GOT3 (cell line): Measurements from ENCODE around the gene FBLN2.

Experiments used
- DNase-seq: peaks from one replicate; lab custom pipeline; 2025; ENCODE audit warnings: mixed read lengths; lab: John Stamatoyannopoulos, UW

The FBLN2 gene

DNA sequence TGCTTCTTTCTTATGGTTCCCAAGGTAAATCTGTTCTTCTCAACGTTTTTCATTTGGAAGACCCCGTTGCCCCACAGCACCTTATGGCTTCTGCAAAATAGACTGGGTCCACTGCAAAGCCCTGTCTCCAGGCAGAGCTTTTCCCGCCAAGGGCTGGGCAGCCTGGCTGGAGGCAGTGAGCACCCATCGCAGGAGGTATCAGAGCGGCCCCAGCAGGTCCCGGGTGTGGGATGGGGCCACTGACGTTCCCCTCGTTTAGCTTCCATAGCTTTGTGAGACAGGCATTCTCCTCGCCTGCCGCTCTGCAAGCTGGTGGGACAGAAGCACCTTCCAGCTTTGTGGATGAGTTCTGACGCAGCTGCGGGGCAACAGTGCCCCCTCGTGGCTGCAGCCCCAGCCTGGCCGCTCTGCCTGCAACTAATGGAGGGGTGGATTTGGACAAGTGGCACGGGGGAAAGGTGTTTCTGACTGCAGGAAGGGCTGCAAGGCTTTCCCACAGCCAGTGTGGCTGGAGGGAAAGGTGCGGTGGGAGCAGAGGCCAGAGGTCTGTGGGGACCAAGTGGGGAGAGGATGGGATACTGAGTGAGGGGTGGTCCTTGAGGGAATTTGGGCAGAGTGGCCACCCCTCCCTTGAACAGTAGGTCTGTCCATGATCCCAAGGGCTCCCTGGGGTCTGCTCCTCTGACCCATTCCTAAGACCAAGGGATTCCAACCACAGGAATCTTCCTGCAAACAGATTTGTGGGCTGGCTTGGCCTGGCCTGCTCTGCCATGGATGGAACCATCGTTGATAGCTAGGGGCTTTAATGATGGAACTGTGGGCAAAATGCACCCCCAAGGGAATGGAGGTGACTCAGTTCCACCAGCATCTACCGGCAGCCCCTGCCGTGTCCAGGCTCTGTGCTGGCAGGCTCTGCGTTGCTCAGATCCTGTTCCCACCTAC lies 99.4 kb downstream of the FBLN2 start:
- peak; percentile 55 for DNase-seq

DNA sequence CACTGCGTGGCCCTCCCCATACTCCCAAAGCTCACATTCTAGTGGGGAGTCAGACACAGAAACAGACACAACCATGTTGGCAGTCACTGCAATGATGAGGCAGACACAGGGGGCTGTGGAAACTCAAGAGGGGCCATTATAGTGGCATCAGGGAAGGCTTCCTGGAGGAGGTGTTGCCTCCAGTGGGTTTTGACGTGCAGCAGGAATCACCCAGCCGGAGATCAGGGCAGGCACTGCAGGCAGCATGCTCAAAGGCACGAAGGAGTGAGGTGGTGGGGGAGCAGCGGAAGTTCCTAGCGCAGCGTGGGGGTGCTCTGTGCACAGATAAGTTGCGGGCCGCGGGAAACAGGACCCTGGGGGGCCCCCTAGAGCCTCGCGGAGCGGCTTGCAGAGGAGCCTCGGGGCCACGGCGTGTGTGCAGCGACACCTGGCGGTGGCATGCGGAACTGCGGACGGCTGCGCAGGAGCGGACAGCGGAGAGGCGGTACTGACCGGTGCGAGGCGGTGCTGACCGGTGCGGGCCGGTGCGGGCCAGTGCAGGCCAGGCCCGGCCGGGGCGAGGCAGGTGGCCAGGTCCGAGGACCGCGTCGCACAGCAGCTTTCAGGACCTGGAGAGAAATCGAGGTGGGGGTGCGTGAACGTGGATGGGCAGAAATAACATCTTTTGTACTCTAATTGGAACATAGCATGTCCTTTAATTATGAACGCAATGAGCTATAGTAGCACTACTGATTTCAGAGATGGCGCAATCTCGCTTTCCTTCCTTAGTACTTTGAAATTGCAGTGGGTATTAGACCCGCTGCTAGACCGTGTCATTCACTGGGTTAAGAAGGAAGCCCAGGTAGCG lies 101.5 kb downstream of the FBLN2 start:
- DNase-seq, result peak; percentile 46

- DNase-seq, result no peak
Observed at GRCh38 chr3:13651057-13651400, 102.1 kb downstream of the FBLN2 start.

- DNase-seq, result no peak
Observed at GRCh38 chr3:13651775-13652428, 103.0 kb downstream of the FBLN2 start.

GRCh38 chr3:13652728-13653127 lies 103.8 kb downstream of the FBLN2 start:
- no peak for DNase-seq

GRCh38 chr3:13653631-13654279 lies 104.8 kb downstream of the FBLN2 start:
- no peak for DNase-seq

GRCh38 chr3:13654330-13655060 lies 105.6 kb downstream of the FBLN2 start:
- no peak for DNase-seq

GRCh38 chr3:13655061-13655913 lies 106.4 kb downstream of the FBLN2 start:
- no peak for DNase-seq

GRCh38 chr3:13656584-13657301 lies 107.8 kb downstream of the FBLN2 start:
- DNase-seq, result no peak

DNA sequence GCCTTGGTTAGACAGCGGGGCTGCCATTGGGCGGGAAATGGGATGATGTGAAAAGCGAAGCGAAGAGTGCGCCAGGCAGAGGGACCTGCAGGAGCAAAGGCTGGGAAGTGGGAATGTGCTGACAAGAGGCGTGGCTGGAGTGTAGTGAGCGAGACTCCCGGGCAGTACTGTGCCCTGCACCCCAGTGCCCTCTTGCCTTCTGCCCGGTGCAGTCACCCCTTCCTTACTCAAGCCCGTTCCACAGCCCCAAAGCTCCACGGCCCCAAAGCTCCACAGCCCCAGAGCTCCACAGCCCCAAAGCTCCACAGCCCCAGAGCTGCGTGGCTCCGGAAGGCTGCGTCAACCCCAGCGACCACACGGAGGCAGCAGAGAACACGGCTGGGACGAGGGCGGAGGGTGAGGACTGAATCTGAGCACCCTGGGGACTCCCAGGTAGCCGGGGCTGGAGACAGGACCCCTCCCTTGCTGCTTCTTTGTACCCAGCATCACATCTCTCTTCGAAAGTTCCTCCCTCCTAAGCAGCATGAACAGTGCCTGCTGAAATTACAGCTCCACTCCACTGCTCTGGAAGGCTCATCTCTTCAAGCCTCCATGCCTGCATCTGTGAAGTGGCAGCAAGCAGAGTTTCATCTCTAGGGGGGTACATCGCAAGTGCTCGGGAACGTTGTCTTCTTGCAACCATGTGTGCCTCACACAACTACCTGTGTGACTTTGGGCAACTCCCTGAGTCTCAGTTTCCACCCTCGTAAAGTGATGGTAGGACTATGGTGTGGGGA lies 108.9 kb downstream of the FBLN2 start:
- no peak for DNase-seq

DNA sequence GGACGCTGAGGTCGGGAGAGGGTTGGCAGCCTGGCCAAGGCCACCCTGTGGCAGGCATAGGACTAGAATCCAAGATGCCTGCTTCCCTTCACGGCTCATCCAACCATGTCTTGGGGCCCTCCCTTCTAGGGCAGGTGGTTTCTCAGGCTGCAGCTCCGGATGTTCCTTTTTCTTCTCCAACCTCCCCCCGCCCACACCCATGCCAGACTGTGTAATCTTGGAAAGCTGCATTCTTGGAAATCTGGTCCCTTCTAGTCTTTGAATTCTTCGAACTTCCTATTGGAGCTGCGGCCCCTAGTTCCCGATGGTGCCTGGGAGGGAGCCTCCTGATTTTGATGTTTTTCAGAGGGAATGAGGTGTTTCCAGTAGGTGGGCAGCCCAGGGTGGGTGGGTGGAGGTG lies 109.8 kb downstream of the FBLN2 start:
- no peak for DNase-seq

- no peak for DNase-seq
Observed at GRCh38 chr3:13659221-13659969, 110.5 kb downstream of the FBLN2 start.

DNA sequence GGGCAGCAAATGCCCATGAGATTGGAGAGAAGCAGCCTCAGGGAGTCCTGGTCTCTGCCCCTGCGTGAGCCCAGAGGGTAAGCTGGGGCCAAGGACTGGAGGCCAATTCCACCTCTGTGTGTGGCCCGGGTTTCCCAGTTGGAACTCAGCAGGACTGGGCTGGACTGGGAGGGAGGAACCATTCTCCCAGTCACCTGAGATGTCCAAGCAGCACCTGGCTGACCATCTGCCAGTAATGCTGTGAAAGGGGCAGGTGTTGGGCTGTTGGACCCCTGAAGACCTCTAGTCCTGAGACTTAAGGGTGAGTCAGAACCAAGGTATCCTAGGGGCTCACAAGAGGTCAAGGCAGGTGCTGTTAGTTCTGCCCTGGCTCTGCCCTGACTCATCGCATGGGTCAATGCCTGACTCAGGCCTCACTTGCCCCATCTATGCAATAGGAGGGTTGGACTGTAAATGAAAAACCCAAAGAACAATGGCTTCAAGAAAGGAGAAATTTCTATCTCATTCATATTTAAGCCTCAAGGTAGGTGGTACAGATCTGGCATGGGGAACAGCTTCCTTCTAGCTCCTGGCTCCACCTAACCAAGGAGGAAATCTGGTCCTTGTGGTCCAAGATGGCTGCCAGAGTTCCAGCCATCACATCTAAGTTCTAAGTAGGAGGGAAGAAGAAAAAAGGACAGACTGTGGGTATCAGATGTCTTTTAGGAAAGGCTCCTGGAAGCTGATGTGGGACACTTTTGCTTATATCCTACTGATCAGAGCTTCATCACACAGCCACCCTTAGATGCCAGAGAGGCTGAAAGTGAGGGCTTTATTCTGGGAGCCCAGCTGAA lies 111.3 kb downstream of the FBLN2 start:
- no peak for DNase-seq

DNA sequence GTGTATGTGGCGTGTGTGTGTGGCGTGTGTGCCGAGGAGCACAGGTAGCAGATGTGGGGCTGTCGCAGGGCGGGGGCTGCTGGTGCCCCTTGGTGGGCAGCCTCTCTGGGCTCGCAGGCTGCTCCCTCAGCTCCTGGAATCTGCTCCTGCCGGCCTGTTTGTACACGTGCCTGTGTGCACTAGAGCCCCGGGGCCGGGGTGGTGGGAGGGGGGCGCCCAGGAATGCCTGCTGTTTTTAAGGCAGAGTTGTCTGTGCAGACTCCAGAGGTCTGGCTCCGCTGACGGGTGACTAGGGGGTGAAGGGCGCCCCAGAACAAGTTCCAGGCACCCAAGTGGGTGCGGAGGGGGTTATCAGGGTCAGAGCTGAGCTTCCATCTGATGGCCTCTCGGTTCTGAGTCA lies 112.2 kb downstream of the FBLN2 start:
- DNase-seq, result no peak

GRCh38 chr3:13662238-13662847 lies 113.4 kb downstream of the FBLN2 start:
- no peak for DNase-seq

DNA sequence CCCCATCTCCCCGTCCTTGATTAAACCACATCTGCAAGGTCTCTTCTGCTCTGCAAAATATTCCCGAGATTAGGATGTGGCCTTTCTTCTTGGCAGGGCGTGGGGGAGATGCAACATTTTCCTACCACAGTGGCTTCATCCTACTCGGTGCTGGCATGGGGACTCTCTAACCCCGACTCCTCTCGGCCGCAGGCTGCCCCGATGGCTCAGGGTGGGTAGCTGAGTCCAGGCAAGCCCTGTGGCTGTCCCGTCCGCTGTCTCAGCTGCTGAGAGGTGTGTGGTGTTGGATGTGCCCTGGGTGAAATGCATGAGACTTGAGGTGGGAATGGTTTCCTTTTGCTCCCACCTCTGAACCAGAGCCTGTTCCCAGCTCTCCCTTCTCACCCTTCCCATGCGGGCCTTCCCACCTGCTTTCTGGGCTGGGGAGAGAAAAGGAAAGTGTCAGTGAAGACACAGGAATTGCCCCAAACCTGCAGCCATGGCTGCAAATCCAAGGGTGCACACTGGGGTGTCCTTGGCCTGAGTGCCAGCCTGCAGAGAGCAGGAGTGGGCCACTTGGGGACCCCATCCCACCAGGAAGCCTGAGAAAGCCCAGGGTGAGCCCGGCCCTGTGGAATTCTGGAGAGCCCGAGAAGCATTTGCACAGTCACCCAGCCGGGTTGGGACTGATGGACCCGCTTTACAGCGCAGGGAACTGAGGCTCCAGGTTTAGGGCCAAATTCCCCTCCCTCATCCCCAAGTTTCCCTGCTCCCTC lies 115.0 kb downstream of the FBLN2 start:
- no peak for DNase-seq
